HCT116 (cell line): ENCODE results near the gene ZBTB16. TPM values are rescaled to one million over a fixed set of nuclear protein-coding genes. Genes with fewer than 3 reads are reported as not detected.

ENCODE experiments used
- ATAC-seq: fragments of 200-7000 bp; cut with Tn5 transposase; 2 replicates; pipeline ENCODE4 v1.9.1; 2020; ENCODE audit warnings: mild to moderate bottlenecking, moderate library complexity
- BruUV-seq: library from RNA; stranded (reverse); fragments of 400-500 nt; replicated peaks from 2 replicates; lab custom pipeline; 2021; lab: Mats Ljungman, UMichigan
- CTCF ChIA-PET: fragments of 300-600 bp; sonication (Branson Sonifier 250); formaldehyde crosslinking; loops from one replicate; lab custom pipeline; 2021; ENCODE audit warnings: antibody characterized with exemption; lab: Charles Lee
- POLR2A ChIA-PET: fragments of 300-600, 350-600 bp; sonication (Branson Sonifier 250); formaldehyde crosslinking; loops from one replicate; lab custom pipeline; 2021; ENCODE audit warnings: antibody characterized with exemption; lab: Charles Lee
- RAD21 ChIA-PET, 2 experiments: fragments of 300-600 bp; sonication (Branson Sonifier 250); formaldehyde crosslinking; loops; one replicate each; lab custom pipeline; 2023; ENCODE audit warnings: low total read pairs in 2 of 2; ENCODE audit not compliant: uncharacterized antibody in 2 of 2, unreplicated experiment in 2 of 2, low non-redundant PET in 1 of 2; lab: Charles Lee
- DNase-seq: peaks from one replicate; pipeline ENCODE4 v3.0.0-alpha.2; 2010; ENCODE audit warnings: low read depth, low spot score
- H2AFZ ChIP-seq: fragments of 200-600 bp; shearing (Covaris generic), sonication (generic); 2 replicates; pipeline ENCODE4 v1.6.1; 2017; ENCODE audit warnings: low read depth, mixed run types, mixed read lengths, antibody characterized with exemption, low read length; ENCODE audit not compliant: poor library complexity, severe bottlenecking
- H3K27ac ChIP-seq: 2 replicates; pipeline ENCODE4 v1.5.1; 2012; ENCODE audit warnings: low read depth, low read length
- H3K27me3 ChIP-seq: fragments of 200-600 bp; sonication (generic); 2 replicates; pipeline ENCODE4 v1.6.1; 2016; ENCODE audit warnings: mixed run types, low read length, mixed read lengths; ENCODE audit not compliant: insufficient read depth
- H3K36me3 ChIP-seq, 2 experiments: fragments of 200-500 bp in 1 of 2; fragments of 200-600 bp in 1 of 2; sonication (Bioruptor generic) in 1 of 2; sonication (generic) in 1 of 2; 2 replicates each; pipeline versions ENCODE4 v1.5.1 to v1.6.1; 2014 to 2016; ENCODE audit warnings: low read length in 2 of 2, inconsistent platforms in 1 of 2, mixed read lengths in 1 of 2, mixed run types in 1 of 2; ENCODE audit not compliant: insufficient read depth in 2 of 2, control insufficient read depth in 1 of 2
- H3K4me1 ChIP-seq, 2 experiments: fragments of 200-600 bp in 1 of 2; sonication (generic) in 1 of 2; 2 replicates each; pipeline versions ENCODE4 v1.5.1 to v1.6.1; 2012 to 2017; ENCODE audit warnings: low read length in 2 of 2, inconsistent platforms in 1 of 2, mild to moderate bottlenecking in 1 of 2, mixed read lengths in 1 of 2, mixed run types in 1 of 2, moderate library complexity in 1 of 2; ENCODE audit not compliant: insufficient read depth in 2 of 2, control insufficient read depth in 1 of 2
- H3K4me2 ChIP-seq: fragments of 200-600 bp; sonication (generic); 2 replicates; pipeline ENCODE4 v1.6.1; 2017; ENCODE audit warnings: mixed run types, low read length, mixed read lengths
- H3K4me3 ChIP-seq, 2 experiments: fragments of 200-600 bp in 1 of 2; sonication (generic) in 1 of 2; replicated peaks in 1 of 2; 2 replicates each; pipeline ENCODE4 v1.5.1; 2011 to 2016; ENCODE audit warnings: low read length in 2 of 2, control low read depth in 1 of 2, low read depth in 1 of 2, mild to moderate bottlenecking in 1 of 2, mixed read lengths in 1 of 2, mixed run types in 1 of 2
- H3K79me2 ChIP-seq: fragments of 200-600 bp; sonication (generic); 2 replicates; pipeline ENCODE4 v1.6.1; 2017; ENCODE audit warnings: mild to moderate bottlenecking, mixed run types, low read length, moderate library complexity, mixed read lengths; ENCODE audit not compliant: insufficient read depth
- H3K9ac ChIP-seq: fragments of 200-600 bp; sonication (generic); 2 replicates; pipeline ENCODE4 v1.6.1; 2016; ENCODE audit warnings: low read length, mixed read lengths
- H3K9me2 ChIP-seq: fragments of 200-600 bp; sonication (generic), shearing (Covaris generic); 2 replicates; pipeline ENCODE4 v1.6.1; 2017; ENCODE audit warnings: mixed run types, mild to moderate bottlenecking, moderate library complexity; ENCODE audit not compliant: insufficient read depth
- H3K9me3 ChIP-seq, 2 experiments: fragments of 200-500 bp in 1 of 2; fragments of 200-600 bp in 1 of 2; sonication (Bioruptor generic) in 1 of 2; sonication (generic) in 1 of 2; 2 replicates each; pipeline ENCODE4 v1.6.1; 2014 to 2017; ENCODE audit warnings: low read length in 2 of 2, mixed read lengths in 2 of 2, inconsistent platforms in 1 of 2, low read depth in 1 of 2, mild to moderate bottlenecking in 1 of 2, mixed run types in 1 of 2, moderate library complexity in 1 of 2; ENCODE audit not compliant: control insufficient read depth in 1 of 2, insufficient read depth in 1 of 2
- H4K20me1 ChIP-seq: fragments of 200-600 bp; sonication (generic), shearing (Covaris generic); 2 replicates; pipeline ENCODE4 v1.6.1; 2017; ENCODE audit warnings: mixed run types, mild to moderate bottlenecking, moderate library complexity; ENCODE audit not compliant: insufficient read depth
- FOSL1 ChIP-seq: IDR thresholded peaks from 2 replicates; pipeline ENCODE4 v1.6.1; 2012; ENCODE audit warnings: low read depth
- JUND ChIP-seq: IDR thresholded peaks from 2 replicates; pipeline ENCODE4 v1.6.1; 2012
- POLR2A ChIP-seq: IDR thresholded peaks from 2 replicates; pipeline ENCODE4 v1.7.0; 2011; ENCODE audit warnings: borderline replicate concordance; ENCODE audit not compliant: insufficient read depth, insufficient read length; ENCODE audit errors: extremely low read depth
- SRF ChIP-seq: IDR thresholded peaks from 2 replicates; pipeline ENCODE4 v1.6.1; 2012; ENCODE audit warnings: low read depth
- ZNF274 ChIP-seq: fragments of 200-500 bp; sonication (Bioruptor generic); IDR thresholded peaks from 2 replicates; pipeline ENCODE4 v1.6.1; 2014; ENCODE audit warnings: mild to moderate bottlenecking, low read depth, low read length, inconsistent platforms
- intact Hi-C: fragments of 100-400 bp; cut with micrococcal nuclease; formaldehyde crosslinking; loops from 2 replicates; pipeline ENCODE4 v1.10.0; 2022
- total RNA-seq: library from RNA; stranded (reverse); gene quantifications from one replicate; pipeline ENCODE4 v1.2.1, GENCODE V29; 2021; ENCODE audit not compliant: unreplicated experiment
- TF ChIP-seq, protein P1 (sequence below), 3 experiments: fragments of 200-600 bp in 1 of 3; sonication (generic) in 1 of 3; IDR thresholded peaks in 2 of 3; conservative IDR thresholded peaks in 1 of 3; 2 replicates each; pipeline ENCODE4 v1.5.1; 2012 to 2017; ENCODE audit warnings: low read depth in 2 of 3, low read length in 2 of 3, antibody characterized with exemption in 1 of 3, borderline replicate concordance in 1 of 3, control low read depth in 1 of 3, mild to moderate bottlenecking in 1 of 3, mixed read lengths in 1 of 3, mixed run types in 1 of 3, moderate library complexity in 1 of 3; ENCODE audit not compliant: insufficient read depth in 1 of 3

Gene ZBTB16
- total RNA-seq, 1 experiment from 2014 or later, result 0.30 TPM

DNA sequence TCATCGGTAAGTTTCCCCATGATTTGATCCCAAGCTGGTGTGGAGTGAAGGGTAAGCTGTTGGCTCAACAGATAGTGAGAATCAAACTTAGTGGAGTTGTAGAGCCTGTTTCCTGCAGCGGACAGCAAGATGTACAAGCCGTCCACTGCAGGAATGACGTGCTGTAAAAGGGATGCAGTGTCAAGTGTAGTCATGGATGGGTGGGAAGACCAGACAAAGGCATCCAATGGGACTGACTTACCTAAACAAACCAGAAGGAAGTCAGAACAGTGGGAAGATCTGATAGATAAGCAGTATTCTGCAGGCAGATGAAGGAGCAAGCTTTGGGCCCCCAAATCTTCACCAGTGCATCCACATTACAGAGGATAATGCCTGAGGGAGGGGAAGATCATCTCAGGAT is 8.8 kb downstream of the ZBTB16 start (continued):
- TF ChIP-seq, protein P1, sequence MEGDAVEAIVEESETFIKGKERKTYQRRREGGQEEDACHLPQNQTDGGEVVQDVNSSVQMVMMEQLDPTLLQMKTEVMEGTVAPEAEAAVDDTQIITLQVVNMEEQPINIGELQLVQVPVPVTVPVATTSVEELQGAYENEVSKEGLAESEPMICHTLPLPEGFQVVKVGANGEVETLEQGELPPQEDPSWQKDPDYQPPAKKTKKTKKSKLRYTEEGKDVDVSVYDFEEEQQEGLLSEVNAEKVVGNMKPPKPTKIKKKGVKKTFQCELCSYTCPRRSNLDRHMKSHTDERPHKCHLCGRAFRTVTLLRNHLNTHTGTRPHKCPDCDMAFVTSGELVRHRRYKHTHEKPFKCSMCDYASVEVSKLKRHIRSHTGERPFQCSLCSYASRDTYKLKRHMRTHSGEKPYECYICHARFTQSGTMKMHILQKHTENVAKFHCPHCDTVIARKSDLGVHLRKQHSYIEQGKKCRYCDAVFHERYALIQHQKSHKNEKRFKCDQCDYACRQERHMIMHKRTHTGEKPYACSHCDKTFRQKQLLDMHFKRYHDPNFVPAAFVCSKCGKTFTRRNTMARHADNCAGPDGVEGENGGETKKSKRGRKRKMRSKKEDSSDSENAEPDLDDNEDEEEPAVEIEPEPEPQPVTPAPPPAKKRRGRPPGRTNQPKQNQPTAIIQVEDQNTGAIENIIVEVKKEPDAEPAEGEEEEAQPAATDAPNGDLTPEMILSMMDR (IDR thresholded peaks at IDR 0.05 in 2 of 3, conservative IDR thresholded peaks at IDR 0.05 in 1 of 3; ENCODE audit: borderline replicate concordance in 1 of 3, insufficient read depth in 1 of 3, low read depth in 2 of 3, low read length in 2 of 3), result no peak

DNA sequence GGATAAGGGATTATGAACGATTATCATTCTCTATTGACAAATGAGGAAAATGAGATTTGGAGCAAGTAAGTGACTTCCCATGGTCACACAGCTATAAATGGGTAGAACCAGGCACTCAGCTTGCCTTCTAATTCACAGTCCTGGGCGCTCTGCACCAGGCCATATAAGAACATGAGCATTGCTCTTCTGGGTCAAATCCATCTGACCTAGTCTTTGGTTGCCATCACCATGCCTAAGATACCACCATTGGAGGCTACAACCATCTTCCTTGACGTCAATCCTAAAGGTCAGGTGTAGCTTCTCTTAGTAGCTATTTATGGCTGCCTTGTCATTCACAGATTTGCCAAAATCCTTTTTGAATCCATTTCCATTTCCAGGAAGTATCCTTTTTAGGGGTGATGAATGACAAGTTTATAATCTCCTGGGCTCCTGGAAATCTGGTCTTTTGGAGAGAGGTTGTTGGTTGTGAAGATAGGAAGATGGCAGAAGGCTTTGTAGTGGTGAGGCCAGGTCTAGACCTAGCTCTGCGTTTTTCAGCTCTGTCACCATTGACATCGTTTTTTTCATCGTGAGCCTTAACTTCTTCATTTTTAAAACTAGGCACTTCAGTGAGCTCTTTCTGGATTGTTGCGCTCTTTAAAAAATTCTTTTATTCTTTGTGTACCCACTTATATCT is 11.1 kb downstream of the ZBTB16 start:
- peaks cover 8% of the 10 kb centered on the region; the same call in 1 of the 2 replicates for H3K27me3 ChIP-seq
- no TSS peak for BruUV-seq
- DNase-seq, result no peak
- no peaks in the 10 kb centered on the region for H3K36me3 ChIP-seq
- no peaks in the 10 kb centered on the region for H3K9me3 ChIP-seq
- no peak overlapping the region for H2AFZ ChIP-seq
- no peaks in the 10 kb centered on the region for H3K4me1 ChIP-seq
- no peak for TF ChIP-seq ZNF274
- TF ChIP-seq JUND, result no peak
- no peak for TF ChIP-seq SRF
- TF ChIP-seq FOSL1, result no peak
- TF ChIP-seq POLR2A, result no peak
- no peaks in the 10 kb centered on the region for H3K9me2 ChIP-seq
- no peak overlapping the region for H3K4me3 ChIP-seq
- no peak overlapping the region for H3K9ac ChIP-seq
- H3K27ac ChIP-seq, result no peak overlapping the region
- H3K4me2 ChIP-seq, result no peak overlapping the region
- intact Hi-C loops, result no loop called here
- ATAC-seq, result no peak
- ChIA-PET CTCF (no interaction called here), RAD21 (no interaction called here), POLR2A (no interaction called here)
- H4K20me1 ChIP-seq, result no peaks in the 10 kb centered on the region
- no peaks in the 10 kb centered on the region for H3K79me2 ChIP-seq
